Subcutaneous adipose tissue (tissue), 4 donors: ENCODE data around the gene RPL3. TPM values are rescaled to one million over a fixed set of nuclear protein-coding genes. Genes with fewer than 3 reads are reported as not detected.

Experiments
- total RNA-seq, 4 donors: library from RNA; depleted of rRNA; stranded (reverse); fragments of >200 nt; gene quantifications; one replicate each; pipeline ENCODE4 v1.1.0, GENCODE V29; 2016
- TF ChIP-seq, protein P1 (sequence below): fragments of 450-650 bp; IDR thresholded peaks from one replicate; pipeline ENCODE4 v1.5.1; 2016; ENCODE audit warnings: low read depth, mild to moderate bottlenecking, control low read depth, antibody characterized with exemption, moderate library complexity

Gene RPL3
- total RNA-seq, 4 donors from 2014 or later, result 1,287 to 1,894 (median 1,495) TPM

DNA sequence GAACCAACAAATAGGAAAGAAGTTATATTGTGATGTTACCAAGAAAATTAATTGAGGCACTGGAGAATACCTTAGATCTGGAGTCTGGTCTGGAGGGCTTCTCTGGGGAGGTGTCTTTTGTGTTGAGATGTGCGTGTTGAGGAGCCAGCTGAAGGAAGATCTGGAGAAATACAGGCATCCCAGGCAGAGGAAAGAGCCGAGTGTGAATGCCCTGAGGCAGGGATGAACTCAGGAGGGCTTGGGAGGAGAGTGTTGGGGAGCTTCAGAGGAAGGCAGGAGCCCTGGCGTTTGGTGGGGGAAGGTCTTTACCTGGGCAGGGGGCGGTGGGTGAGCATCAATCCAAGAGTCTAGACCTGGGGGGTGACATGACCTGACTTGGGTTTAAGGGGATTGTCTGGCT, 43.5 kb upstream of the RPL3 start:
- TF ChIP-seq, protein P1, sequence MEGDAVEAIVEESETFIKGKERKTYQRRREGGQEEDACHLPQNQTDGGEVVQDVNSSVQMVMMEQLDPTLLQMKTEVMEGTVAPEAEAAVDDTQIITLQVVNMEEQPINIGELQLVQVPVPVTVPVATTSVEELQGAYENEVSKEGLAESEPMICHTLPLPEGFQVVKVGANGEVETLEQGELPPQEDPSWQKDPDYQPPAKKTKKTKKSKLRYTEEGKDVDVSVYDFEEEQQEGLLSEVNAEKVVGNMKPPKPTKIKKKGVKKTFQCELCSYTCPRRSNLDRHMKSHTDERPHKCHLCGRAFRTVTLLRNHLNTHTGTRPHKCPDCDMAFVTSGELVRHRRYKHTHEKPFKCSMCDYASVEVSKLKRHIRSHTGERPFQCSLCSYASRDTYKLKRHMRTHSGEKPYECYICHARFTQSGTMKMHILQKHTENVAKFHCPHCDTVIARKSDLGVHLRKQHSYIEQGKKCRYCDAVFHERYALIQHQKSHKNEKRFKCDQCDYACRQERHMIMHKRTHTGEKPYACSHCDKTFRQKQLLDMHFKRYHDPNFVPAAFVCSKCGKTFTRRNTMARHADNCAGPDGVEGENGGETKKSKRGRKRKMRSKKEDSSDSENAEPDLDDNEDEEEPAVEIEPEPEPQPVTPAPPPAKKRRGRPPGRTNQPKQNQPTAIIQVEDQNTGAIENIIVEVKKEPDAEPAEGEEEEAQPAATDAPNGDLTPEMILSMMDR, result no peak

DNA sequence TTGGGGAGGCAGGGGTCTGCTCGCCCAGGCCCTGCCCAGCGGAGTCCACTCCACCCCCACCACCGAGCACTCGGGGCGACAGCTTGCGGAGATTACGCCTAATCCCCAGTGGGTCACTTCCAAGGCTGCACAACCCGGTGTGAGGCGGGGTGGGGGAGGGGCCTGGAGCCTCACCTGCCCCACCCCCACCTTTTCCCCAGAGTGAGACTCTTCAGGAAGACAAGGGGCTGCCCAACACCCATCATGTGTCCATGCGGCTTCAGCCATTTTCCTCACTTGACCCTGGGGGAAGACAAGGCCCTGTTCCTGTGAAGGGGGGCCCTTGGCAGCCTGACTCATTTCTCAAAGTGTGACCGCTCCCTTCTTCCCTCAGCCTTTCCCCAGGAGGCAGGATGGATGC, 42.8 kb upstream of the RPL3 start:
- TF ChIP-seq, protein P1, result no peak

DNA sequence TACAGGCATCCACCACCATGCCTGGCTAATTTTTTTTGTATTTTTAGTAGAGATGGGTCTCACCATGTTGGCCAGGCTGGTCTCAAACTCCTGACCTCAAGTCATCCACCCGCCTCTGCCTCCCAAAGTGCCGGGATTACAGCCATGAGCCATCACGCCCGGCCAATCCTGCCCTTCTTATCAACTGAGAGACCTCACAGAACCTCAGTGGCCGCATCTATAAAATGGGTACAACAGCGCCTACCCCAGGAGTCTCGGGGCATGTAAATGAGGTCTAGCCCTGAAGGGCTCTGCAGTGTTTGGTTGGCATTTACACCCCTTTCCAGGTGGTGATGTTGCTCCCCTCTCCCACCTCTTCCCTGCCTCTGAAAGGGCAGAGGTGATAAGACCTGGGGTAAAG, 42.1 kb upstream of the RPL3 start:
- TF ChIP-seq, protein P1, result no peak

DNA sequence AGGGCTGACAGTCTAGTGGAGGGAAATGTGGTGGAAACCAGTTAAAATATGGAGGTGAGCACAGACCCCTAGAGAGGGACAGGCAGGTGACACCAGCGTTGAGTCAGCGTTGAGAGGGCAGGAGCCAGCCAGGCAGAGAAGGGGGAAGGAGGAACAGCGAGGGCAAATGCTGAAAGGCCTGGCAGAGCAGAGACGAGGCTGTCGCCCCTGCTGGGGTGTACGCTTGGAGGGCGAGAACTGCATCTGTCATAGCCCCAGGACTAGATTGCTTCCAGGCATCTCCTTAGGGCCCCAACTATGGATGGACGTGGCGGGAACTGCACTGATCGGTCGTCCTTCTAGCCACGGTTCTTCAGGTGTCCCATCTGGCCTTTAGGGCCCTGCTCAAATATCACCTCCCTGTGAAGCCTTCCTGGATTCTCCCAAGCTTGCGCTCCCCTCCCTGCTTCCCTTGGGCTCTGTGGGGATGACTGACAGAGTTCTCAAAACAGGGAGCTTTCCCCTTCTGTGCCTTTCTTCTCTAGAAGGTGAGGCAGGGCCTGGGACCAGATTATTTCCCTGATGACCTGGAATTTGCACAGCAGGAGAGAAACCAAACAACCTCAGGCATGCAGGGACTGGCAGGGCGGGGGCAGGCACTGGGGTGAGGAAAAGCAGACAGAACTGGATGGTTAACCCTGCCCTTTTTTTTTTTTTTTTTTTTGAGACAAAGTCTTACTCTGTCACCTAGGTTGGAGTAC, 41.4 kb upstream of the RPL3 start:
- TF ChIP-seq, protein P1, result no peak

DNA sequence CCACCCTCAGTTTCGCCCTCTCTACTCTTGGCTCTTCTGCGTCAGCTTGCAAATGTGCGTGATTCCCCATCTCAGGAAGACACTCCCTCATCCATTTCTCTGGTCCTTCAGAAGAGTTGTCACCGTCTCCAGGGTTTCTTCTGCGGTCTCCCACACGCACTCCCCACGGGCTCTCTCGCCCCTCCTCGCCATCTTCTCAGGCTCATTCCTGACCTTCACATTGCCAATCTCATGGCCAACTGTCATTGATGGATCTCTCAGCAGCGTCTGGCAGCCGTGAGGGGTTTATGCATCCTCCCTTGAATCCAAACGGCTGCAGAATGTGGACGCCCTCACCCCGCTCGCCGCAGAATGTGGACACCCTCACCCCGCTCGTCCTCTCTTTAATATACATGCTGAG, 40.8 kb upstream of the RPL3 start:
- TF ChIP-seq, protein P1, result no peak

DNA sequence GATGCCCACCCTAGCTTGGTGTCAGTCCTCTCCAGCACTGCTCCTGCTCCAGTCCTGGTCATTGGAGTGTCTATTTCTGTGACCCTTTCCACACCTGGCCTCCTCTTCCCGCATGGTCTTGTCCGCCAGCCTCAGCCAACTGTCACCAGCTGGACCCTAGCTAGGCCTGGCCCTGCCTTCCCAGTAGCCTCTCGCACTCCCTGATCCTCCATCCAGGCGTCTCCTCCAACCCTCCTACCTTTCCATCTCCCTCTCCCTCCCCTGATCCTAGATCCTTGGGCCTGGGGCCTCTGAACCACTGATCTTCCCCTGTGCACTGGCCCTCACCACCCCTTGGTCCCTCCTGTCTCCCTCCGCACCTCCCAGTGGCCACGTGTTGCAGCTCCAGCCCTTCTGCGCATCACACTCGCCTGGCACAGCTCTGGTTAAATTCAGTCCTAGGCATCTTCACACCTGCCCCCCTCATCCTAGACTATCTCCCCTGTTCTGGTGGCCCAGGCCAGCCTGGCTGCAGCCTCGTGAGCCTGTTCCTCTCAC, 40.3 kb upstream of the RPL3 start:
- TF ChIP-seq, protein P1, result no peak

DNA sequence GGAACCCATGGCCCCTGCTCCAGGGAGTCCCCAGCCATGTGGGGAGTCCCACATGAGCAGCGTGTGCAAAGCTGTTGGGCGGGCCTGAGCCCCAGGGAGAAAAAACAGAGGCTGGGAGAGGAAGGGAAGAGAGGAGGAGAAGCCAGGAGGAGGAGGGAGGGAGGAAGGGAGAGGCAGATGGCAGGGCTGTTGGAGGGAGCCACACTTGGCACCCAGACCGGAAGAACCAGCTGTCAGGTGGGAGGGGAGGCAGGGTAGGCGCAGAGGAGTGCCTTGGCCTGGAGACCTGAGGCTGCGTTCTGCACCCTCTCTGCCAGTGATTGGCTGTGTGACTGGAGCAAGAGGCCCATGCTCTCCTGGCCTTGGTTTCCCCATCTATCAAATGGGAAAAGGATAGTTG, 37.0 kb upstream of the RPL3 start:
- TF ChIP-seq, protein P1, result no peak
